HG02678 (cell line): Measurements from ENCODE around the gene AGTR1.
"Not testable (repeated sequence)": the region's sequence is repeated elsewhere in the genome, so short reads cannot be mapped to it uniquely, and the experiment has no call there.

ENCODE experiments used
- ATAC-seq: cut with Tn5 transposase; IDR thresholded peaks from one replicate; pipeline ENCODE4 v1.9.1; 2021; ENCODE audit warnings: mild to moderate bottlenecking, moderate library complexity; ENCODE audit not compliant: unreplicated experiment

AGTR1 gene

DNA sequence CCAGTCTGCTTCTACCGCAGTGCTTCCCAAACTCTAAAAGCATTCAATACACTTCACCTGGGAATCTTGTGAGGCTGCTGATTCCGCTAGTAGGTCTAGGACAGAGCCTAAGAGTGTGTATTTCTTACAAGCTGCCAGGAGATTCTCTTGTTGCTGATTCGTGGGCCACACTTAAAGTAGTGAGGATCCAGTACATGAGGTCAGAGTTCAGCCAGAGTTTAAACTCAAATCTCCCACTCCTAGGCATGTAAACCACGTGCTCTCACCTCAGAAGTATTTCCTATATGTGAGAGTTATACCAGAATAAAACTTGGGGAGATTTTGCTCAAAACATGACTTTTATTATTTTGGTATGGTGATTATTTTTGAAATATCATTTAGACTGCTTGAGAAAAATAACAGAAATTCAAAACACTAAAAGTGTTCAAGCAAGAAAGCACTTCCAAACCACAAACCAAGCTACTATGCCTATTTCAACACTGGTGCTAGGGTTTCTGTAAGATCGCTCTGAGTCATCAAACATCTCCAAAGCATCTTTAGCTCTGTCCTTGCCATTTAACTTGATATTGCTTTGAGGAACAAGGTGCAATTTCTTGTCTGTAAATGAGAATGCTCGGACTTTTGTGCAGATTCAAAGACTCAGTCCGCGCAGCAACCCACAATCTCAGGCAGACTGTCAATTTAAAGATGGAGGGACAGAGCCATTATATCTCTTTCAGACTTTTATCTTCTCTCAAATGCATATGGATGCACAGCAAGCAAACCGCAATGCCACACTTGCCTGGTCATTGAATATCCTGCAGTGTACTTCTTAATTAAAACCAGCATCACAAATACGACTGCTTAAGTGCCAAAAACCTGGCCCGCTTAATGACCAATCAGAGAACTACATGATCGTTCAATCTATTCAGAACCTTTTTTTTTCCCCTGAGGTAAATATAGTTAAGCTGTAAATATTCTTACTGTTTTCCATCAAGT, 59.8 kb downstream of the AGTR1 start:
- no peak for ATAC-seq

DNA sequence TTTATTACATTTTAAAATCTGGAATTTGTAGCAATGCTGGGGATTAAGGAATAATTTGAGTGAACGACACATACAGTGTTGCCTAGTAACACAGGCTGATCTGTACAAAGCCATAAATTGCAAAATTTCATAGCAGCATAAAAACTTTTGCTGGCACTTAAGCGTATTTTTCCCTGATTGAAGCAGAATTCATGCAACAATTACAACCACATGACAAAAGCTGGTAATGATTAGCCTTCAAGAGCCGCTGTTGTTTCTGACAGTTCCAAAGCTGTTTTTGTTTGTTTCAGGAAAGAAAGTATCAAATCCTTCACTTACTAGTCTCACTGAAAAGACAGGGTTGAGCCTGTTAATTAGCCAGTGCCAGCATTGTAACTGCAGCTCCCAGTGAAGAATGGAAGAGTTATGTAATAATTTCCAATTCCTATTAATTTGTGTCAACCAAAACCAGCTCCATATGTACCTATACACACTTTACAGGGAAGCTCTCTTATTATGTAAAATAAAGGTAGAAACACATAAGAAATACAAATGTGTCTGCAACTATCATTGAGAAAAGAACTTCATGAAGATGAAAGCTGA, 60.7 kb downstream of the AGTR1 start:
- no peak for ATAC-seq

DNA sequence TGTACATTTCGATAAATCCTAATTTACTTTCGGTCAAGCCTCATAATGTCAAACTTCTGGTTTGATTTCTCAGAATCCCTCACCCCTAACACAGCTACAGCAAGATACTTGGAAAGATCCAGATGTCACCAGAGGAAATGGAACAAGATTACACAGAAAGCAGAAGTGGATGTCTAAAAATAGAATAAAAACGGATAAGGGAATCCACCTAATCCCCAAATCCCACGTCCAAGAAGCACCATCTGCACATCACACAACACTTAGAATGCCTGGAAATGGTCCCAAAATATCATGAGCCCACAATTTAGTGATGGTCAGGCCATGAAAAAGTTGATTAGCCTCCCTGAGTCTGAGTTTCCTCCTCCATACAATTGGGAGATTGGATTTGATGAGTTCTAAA, 61.7 kb downstream of the AGTR1 start:
- no peak for ATAC-seq

DNA sequence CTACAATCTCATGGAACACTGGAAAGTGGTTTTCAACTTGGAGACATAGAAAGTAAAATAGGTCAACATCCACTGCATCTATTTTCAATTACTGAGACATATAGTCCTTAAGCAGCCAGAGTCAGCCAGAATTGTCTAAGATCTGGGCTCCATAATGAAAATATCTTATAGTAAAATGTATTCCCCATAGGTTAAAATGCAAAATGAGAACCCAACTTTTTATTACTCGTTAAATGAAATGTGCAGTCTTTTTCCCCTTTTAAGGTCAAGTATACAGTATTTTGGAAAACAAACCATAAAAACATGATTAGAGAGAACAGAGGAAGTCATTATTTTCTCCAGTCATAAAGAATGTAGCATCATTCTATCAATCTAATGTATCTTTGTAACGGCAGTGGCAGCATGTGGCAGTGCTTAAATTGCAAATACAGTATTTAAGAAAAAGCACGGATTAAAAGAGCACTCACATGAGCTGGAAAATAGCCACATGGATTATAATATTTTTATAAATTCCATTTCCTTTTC, 65.5 kb downstream of the AGTR1 start:
- no peak for ATAC-seq

DNA sequence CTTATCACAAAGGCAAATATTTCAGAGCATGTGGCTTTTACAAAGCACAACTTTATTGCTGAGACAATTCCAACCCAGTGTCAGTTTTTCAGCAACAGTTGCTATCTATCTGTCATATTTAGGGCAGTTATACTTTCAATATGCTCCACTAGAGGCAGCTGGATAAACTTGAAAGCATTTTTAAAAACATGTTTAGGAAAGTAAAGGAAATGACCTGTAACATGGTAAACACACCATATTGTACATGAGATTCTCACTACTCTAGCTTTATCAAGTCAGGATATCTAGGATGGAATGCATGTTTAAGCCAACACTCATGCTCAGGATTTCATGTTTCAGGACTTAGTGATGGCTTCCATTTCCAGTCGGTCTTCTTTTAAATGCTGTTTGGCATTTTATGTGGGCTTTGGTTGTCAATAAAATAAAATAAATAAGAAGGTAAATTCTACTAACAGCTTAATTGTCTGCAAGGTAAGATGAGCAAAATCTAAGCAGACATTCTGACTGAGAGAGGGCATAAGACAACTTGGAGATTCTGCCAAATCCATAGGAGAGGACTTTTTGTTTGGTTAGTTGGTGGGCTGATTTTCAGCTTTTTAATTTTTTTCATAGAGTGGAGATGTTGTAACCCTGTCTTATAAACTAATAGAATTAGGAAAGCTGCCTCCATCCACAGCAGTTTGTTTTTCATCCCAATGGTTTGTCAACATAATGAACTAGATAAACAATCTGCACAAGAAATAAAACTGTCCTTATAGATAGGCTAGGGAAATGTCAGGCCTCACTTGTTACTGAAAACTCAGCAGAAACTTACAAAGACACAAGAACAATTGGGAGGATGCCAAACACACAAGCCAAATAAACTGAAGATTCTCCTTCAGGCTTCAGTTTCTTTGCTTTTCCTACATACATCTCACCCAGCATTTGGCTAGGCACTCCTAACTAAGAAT, 66.6 kb downstream of the AGTR1 start:
- ATAC-seq = no peak

DNA sequence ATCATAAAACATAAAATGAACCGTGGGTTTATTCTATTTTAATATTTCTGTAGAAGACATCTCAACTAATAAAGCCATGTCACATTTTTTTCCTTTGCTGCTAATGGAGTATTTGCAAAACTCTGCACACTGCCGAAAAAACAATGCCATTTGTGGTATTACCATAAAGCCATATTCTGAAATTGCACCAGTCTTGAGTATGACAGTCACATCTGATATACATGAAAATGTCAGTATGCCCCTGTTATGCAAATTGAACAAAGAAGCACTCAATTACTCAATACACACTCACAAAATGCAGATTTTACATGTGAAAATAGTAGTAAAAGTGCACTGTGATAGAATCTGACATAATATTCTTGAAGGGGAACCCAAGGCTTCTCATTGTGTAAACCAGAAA, 74.7 kb downstream of the AGTR1 start:
- ATAC-seq = no peak

DNA sequence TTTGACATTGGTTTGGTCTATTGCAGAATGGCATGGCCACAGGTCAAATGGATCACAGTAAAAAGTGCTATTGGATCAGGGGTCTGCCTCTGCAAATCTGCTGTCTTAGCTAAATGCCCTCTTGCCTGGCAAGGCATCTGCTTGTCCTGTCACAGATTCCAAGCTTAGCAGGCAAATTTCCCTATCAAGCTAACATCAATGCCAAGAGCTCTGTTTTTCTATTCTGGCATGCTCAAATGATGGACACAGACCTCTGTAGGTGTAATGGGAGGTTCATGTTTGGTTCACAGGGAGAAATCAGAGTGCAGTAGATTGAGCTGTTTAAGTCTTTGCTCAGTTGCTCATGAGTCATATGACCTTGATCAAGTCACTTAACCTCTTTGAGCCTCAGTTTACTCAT, 75.1 kb downstream of the AGTR1 start:
- no peak for ATAC-seq

DNA sequence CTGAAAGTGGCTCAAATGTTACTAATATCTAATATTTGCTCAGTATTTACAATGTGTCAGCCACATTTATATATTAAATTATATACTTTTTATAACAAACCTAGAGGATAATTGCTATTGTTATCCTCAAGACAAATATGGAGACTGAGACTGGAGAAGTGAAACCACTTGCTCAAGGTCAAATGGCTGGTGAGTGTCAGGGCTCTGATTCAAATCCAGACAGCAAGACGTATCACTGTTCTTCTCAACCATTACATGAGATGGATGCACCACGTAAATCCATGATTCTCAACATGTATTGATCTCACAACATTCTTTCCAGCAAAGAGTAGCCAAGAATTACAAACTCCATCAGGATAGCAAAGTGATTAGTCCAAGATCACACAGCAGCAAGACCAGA, 76.1 kb downstream of the AGTR1 start:
- ATAC-seq = no peak

DNA sequence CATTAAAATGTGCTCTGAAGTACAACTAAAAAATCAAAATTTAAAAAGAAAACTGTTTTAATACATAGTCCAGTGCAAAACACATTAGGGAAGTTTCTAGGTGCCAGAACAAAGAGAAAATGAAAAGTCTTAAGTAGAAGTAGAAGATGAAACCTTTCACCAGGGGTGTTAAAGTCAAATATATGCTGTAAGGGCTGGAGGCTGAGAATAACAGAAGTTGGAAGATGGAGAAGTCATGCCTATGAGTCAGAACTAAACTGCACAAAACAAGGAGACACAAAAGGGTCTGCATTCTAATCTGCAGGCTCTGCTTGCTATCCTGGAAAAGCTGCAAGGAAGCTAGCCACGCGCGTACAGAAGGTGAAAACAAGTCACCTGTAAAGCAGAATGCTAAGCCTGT, 81.2 kb downstream of the AGTR1 start:
- ATAC-seq = no peak

DNA sequence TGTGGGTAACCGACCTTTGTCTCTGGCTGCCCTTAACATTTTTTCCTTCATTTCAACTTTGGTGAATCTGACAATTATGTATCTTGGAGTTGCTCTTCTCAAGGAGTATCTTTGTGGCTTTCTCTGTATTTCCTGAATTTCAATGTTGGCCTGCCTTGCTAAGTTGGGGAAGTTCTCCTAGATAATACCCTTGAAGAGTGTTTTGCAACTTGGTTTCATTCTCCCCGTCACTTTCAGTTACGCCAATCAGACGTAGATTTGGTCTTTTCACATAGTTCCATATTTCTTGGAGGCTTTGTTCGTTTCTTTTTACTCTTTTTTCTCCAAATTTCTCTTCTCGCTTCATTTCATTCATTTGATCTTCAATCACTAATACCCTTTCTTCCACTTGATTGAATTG, 87.3 kb downstream of the AGTR1 start:
- ATAC-seq = not testable (repeated sequence)

DNA sequence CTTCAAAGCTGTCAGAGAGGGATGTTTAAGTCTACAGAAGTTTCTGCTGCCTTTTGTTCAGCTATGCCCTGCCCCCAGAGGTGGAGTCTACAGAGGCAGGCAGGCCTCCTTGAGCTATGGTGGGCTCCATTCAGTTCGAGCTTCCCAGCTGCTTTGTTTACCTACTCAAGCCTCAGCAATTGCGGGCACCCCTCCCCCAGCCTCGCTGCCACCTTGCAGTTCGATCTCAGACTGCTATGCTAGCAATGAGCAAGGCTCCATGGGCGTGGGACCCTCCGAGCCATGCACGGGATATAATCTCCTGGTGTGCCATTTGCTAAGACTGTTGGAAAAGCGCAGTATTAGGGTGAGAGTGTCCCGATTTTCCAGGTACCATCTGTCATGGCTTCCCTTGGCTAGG, 88.5 kb downstream of the AGTR1 start:
- ATAC-seq = not testable (repeated sequence)

DNA sequence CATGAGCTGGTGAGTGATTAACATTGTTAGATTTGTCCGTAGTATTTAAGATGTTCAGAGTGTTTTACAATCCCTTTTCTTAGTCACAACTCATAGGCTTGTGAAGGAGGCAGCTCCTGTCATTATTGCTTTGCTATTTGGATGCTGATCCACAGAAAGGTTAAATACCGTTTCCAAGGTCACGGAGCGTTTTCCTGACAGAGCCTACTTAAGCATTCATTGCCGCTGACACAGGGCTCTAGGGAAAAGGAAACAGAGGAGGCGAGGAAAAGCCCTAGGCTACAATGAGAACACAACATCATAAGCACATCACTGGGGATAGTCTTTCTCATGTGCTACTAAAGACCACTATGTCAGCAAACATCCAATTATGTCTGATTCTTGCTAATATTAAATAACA, 91.4 kb downstream of the AGTR1 start:
- no peak for ATAC-seq

DNA sequence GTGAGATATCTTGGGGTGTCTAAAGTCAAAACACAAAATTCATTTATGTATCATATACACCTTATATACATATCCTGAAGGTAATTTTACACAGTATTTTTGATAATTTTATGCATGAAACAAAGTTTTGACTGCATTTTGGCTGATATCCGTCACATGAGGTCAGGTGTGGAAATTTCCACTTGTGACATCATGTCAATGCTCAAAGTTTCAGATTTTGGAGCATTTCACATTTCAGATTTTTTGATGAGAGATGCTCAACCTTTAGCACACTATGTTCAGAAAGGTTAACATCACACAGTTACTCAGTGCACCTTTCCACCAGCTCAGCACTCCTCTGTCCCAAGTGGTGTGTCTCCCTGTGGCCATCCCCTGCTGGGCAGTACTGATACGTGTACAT, 92.2 kb downstream of the AGTR1 start:
- no peak for ATAC-seq

DNA sequence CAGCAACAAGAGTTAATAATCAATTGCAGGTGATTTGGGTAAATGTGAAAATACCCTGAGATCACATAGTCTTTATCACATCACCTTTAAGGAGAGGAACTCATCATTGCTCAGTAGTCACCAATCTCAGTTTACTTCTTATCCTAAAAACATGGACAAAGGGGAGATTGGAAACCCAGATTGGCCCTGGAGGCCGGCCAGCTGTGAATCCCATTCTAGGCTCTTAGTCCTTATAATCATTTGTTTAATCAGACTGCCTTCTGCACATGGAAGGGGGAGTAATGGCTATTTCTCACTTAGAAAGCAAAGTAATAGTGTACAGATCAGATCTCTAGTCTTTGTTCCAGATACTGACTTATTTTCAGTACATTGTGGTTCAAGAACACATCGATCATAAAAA, 92.7 kb downstream of the AGTR1 start:
- no peak for ATAC-seq

DNA sequence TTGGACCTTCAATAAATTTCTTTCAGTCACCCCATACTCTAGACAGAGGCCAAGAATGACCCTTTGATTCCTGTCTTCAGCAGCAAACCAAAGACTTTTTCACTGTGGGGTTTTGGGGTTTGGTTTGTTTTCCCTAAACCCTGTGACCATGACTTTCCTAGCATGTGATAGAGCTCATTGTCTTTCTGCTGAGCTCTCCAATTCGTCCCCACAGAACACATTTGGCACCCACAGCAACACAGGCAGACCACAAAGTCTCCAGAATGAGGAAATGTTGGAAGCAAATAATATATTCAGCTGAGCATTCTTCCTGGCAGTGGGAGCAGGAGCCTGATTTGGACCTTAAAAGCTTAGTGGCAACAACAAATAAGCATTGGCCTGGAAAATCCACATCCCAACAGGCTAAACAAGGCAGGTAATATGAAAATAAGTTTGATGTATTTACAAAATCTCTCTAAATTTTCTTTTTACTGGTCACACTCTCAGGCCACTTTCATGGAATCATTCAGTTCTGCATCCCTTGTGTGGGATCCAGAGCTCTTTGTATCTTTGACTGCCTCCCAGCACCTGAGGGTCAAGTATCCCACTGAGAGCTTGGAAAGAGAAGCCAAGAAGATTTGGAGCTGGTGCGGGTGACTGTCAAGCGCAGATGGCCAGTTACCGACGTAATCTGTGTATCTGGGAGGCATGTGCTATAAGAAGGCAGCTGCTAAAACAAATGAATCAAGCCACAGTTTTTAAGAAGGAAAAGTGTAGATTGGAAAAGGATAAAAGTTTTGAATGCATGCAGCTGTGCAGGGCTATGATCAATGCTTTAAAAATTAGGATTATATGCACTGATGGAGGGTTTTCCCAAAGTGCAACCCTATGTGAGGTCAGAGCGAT, 93.4 kb downstream of the AGTR1 start:
- no peak for ATAC-seq

DNA sequence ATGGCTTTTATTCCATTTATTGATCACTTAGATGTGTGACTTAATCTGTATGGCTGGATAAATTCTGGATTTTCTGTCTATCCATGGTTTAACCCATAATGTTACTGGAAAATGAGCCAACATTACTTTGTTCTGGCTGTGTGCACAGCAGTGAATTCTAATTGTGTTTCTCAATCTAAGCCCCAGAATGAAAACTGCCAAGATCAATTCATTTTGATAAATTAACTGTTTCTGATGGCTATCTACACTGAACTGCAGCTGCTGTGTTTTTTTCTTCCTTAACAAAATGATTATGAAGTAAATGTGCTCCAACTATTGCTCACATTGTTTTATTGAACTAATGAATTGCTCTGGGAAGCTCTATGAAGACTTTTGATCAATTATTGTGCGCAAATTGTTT, 94.2 kb downstream of the AGTR1 start:
- no peak for ATAC-seq

DNA sequence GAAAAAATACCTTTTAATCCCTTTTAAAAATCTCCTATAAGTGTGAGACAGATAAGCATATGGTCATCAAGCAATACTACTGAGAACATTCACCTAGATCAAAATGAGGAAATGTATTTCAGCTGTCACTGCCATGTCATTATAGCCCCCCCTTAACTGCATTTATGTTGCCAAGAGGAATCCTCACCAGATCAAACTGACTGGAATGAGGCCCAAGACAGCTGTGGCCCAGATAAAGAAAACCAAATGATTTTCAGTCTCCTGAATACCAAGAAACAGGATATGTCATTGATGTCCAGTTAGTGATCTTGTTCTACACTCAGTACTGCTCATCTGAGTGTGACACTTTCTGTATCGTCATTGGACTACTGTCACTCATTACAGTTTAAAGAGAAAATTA, 94.8 kb downstream of the AGTR1 start:
- no peak for ATAC-seq
